Tibial nerve (tissue), 4 donors: ENCODE results near the gene COL6A5. TPM values are rescaled to one million over a fixed set of nuclear protein-coding genes. Genes with fewer than 3 reads are reported as not detected.

Experiments used
- DNase-seq, 2 donors: peaks; one replicate each; pipeline ENCODE4 v3.0.0-alpha.2; 2019; ENCODE audit warnings: low spot score in 2 of 2
- H3K27ac ChIP-seq, 4 donors: fragments of 200-600 bp; sonication (generic) in 3 of 4; one replicate each; pipeline ENCODE4 v1.5.1; 2017 to 2019; ENCODE audit warnings: mild to moderate bottlenecking in 1 of 4
- H3K27me3 ChIP-seq, 2 donors: fragments of 200-600 bp; sonication (generic) in 1 of 2; one replicate each; pipeline versions ENCODE4 v1.5.1 to v1.6.0; 2017 to 2019
- H3K36me3 ChIP-seq, 3 donors: fragments of 200-600 bp; sonication (generic); one replicate each; pipeline ENCODE4 v1.5.1; 2018 to 2019
- H3K4me1 ChIP-seq, 4 donors: fragments of 200-600 bp; sonication (generic) in 3 of 4; one replicate each; pipeline ENCODE4 v1.5.1; 2017 to 2019
- H3K4me3 ChIP-seq, 4 donors: fragments of 200-600 bp; sonication (generic) in 3 of 4; one replicate each; pipeline ENCODE4 v1.5.1; 2017 to 2019; ENCODE audit warnings: mild to moderate bottlenecking in 1 of 4, moderate library complexity in 1 of 4
- H3K9me3 ChIP-seq, 4 donors: fragments of 200-600 bp; sonication (generic) in 3 of 4; one replicate each; pipeline ENCODE4 v1.5.1; 2017 to 2019
- CTCF ChIP-seq, 5 experiments: fragments of 200-600 bp in 3 of 5; fragments of 450-650 bp in 2 of 5; sonication (generic) in 3 of 5; IDR thresholded peaks; one replicate each; pipeline ENCODE4 v1.5.1; 2016 to 2019; ENCODE audit warnings: antibody characterized with exemption in 5 of 5, mild to moderate bottlenecking in 3 of 5, moderate library complexity in 2 of 5
- EP300 ChIP-seq, 2 donors: sonication (generic); formaldehyde crosslinking; IDR thresholded peaks; one replicate each; pipeline ENCODE4 v1.6.1; 2017; ENCODE audit warnings: antibody characterized with exemption in 2 of 2, mild to moderate bottlenecking in 1 of 2
- POLR2A ChIP-seq, 2 donors: fragments of 450-650 bp; IDR thresholded peaks; one replicate each; pipeline ENCODE4 v1.6.1; 2017; ENCODE audit warnings: antibody characterized with exemption in 2 of 2, mild to moderate bottlenecking in 2 of 2, moderate library complexity in 2 of 2
- WGBS, 2 donors: methylation state at CpG; one replicate each; pipeline ENCODE4 v1.1.5; 2018; 5-methylcytosine and 5-hydroxymethylcytosine counted together
- total RNA-seq, 4 donors: library from RNA; depleted of rRNA; stranded (reverse); fragments of >200 nt; gene quantifications; one replicate each; pipeline ENCODE4 v1.1.0, GENCODE V29; 2016

The COL6A5 gene
- total RNA-seq, 4 donors from 2014 or later = not detected

DNA sequence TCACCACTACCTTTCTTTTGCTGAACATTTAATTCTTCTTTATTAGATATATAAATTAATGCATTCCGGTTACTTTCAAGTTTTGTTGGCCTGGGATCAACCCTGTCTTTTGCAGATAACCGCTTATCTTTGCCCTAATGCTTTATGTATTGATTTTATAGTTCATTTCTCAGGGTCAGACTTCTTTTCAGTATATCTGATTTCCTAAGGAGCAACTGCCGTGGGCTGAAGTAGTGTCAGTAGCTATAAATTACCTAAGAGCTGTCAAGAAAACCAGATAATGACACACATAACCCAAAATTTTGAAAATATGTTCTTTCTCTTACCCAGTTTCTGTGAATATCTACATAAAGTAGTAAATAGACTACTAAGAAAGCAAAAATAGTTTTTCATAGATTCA, 38.0 kb downstream of the COL6A5 start:
- H3K27me3 ChIP-seq = no peaks in the 10 kb centered on the region
- no peaks in the 10 kb centered on the region for H3K9me3 ChIP-seq
- no peak for DNase-seq
- TF ChIP-seq POLR2A (IDR thresholded peaks at IDR 0.05) (no peak), EP300 (IDR thresholded peaks at IDR 0.05) (no peak), CTCF (IDR thresholded peaks at IDR 0.05) (no peak)
- no peak overlapping the region for H3K4me3 ChIP-seq
- H3K4me1 ChIP-seq = no peaks in the 10 kb centered on the region
- 86 to 91% methylated on average over 3 of the region's 3 CpGs for WGBS, 2 donors
- H3K36me3 ChIP-seq = no peaks in the 10 kb centered on the region
- H3K27ac ChIP-seq = no peak overlapping the region

DNA sequence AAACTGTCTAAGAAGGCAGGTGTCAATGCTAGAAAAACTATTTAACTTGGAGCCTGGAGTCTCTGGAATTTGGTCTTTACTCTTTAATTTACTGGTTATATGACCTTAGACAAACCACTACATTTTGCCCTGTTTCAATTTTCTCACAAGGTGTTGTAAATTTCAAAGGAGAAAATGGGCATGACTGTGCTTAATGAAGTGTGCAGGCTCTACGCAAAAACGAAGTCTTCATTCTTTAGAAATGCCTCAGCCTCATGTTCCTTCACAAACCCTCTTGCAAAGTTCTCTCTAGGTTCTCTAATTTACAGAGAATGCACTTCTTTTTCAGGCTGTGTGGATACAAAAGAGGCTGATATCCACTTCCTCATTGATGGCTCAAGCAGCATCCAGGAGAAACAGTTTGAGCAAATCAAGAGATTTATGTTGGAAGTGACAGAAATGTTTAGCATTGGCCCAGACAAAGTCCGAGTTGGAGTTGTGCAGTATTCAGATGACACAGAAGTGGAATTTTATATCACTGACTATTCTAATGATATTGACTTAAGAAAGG, 39.1 kb downstream of the COL6A5 start:
- Histone ChIP-seq H3K4me1 (no peaks in the 10 kb centered on the region), H3K36me3 (no peaks in the 10 kb centered on the region), H3K9me3 (no peaks in the 10 kb centered on the region), H3K27ac (no peak overlapping the region), H3K4me3 (no peak overlapping the region), H3K27me3 (no peaks in the 10 kb centered on the region)
- no peak for DNase-seq
- WGBS, 2 donors = 24 to 61% methylated on average over 3 of the region's 3 CpGs
- TF ChIP-seq CTCF (IDR thresholded peaks at IDR 0.05) (no peak), EP300 (IDR thresholded peaks at IDR 0.05) (no peak), POLR2A (IDR thresholded peaks at IDR 0.05) (no peak)

GRCh38 chr3:130386604-130387263, 41.3 kb downstream of the COL6A5 start:
- DNase-seq = no peak
- H3K4me1 ChIP-seq = no peaks in the 10 kb centered on the region
- no peaks in the 10 kb centered on the region for H3K9me3 ChIP-seq
- TF ChIP-seq POLR2A (IDR thresholded peaks at IDR 0.05) (no peak), EP300 (IDR thresholded peaks at IDR 0.05) (no peak), CTCF (IDR thresholded peaks at IDR 0.05) (no peak)
- no peaks in the 10 kb centered on the region for H3K27me3 ChIP-seq
- no peaks in the 10 kb centered on the region for H3K36me3 ChIP-seq
- no peak overlapping the region for H3K27ac ChIP-seq
- no peak overlapping the region for H3K4me3 ChIP-seq
- 65 to 71% methylated on average over 2 of the region's 2 CpGs for WGBS, 2 donors

DNA sequence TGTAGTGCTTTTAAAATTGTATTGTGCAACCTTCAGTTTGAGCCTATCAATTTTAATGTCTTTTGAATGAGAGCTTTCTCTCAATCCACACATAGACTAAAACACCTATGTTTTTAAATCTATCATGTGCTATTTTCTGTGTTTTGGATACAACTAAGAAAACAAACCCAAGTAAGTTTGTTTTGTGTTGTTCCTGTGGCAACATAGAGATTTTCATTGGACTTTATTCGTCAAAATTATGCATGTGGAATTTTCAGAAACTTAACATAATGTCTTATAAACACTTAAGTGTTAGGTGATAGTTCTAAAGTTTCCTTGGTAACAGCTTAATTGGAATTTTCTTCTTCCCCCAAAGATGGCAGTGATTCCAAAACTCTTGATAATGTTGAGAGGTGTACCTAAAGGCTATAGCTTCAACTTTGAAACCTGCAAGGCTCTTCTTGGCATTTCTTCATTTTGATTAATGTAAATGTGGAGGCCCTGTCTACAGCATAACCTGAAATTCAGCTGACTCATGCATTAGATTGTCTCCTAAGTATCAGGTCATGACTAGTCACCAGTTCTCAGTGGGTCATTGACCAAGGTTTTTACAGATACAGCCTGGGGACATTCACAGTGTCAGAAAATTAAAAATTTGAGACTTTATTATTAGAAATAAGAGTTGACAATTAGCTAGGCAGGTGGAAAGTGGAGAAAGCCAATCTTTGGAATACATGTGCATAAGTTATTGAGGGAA, 44.4 kb downstream of the COL6A5 start:
- H3K36me3 ChIP-seq = no peaks in the 10 kb centered on the region
- no peaks in the 10 kb centered on the region for H3K9me3 ChIP-seq
- no peaks in the 10 kb centered on the region for H3K27me3 ChIP-seq
- no peak for DNase-seq
- no peaks in the 10 kb centered on the region for H3K4me1 ChIP-seq
- TF ChIP-seq CTCF (IDR thresholded peaks at IDR 0.05) (no peak), EP300 (IDR thresholded peaks at IDR 0.05) (no peak)
- 69 to 74% methylated on average over 1 of the region's 1 CpG for WGBS, 2 donors
- no peak overlapping the region for H3K27ac ChIP-seq
- no peak overlapping the region for H3K4me3 ChIP-seq

DNA sequence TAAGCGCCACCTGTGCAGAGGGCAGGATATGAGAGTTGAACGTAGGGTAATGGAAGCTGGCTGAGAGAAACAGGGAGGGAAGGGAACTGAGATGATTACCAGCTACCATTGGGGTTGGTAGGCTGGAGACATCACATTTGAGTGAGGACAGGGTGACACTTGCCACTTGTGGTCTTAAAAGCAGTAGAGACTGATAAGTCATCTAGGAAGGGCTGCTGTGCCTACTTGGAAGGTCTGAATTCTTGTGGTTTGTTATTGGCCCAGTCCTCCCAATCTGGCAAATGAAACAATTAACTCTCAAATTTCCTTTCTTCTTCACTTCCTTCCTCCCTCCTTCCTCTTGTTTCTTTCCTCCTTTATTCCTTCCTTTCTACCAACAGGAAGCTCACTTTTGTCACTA, 46.8 kb downstream of the COL6A5 start:
- WGBS, 2 donors = 91 to 96% methylated on average over 2 of the region's 2 CpGs
- Histone ChIP-seq H3K27ac (no peak overlapping the region), H3K4me3 (no peak overlapping the region), H3K9me3 (no peaks in the 10 kb centered on the region), H3K36me3 (no peaks in the 10 kb centered on the region), H3K4me1 (no peaks in the 10 kb centered on the region), H3K27me3 (no peaks in the 10 kb centered on the region)
- DNase-seq = no peak
- TF ChIP-seq EP300 (IDR thresholded peaks at IDR 0.05) (no peak), CTCF (IDR thresholded peaks at IDR 0.05) (no peak)
